Measurements from ENCODE around the gene RAD51.

GRCh38 chr15:40746916-40747418 lies 52.0 kb downstream of the RAD51 start:
- TF ChIP-seq POLR2A (IDR thresholded peaks at IDR 0.05; ENCODE audit: low read depth, low read length): no peak
- no peak for TF ChIP-seq SPI1 (IDR thresholded peaks at IDR 0.05; ENCODE audit: low read depth, low read length)

All from GM12891 (cell line).